DND-41 (cell line): ENCODE measurements around the gene RAB44.
"Not testable (repeated sequence)": the region's sequence is repeated elsewhere in the genome, so short reads cannot be mapped to it uniquely, and the experiment has no call there.

Experiments used
- CTCF ChIP-seq: IDR thresholded peaks from 2 replicates; pipeline ENCODE4 v1.5.1; 2012; ENCODE audit warnings: borderline replicate concordance, low read length, moderate library complexity, mild to moderate bottlenecking; ENCODE audit not compliant: poor library complexity, severe bottlenecking; ENCODE audit errors: extremely low read depth
- EZH2 ChIP-seq: IDR thresholded peaks from 3 replicates; pipeline ENCODE4 v1.6.1; 2012; ENCODE audit warnings: borderline replicate concordance, low read depth, mild to moderate bottlenecking, moderate library complexity, low read length, inconsistent platforms; ENCODE audit not compliant: severe bottlenecking

GRCh38 chr6:36704961-36705577 lies 7.4 kb downstream of the RAB44 start:
- not testable (repeated sequence) for TF ChIP-seq CTCF, EZH2
